HEK293 (cell line): ENCODE data around the gene RPS29.
A peak's percentile ranks its signal among the peaks of the same experiment; 100 is the strongest.

Experiments used
- EGR2 ChIP-seq: fragments of 450-650 bp; formaldehyde crosslinking; IDR thresholded peaks from 2 replicates; pipeline ENCODE4 v1.5.1; 2016; ENCODE audit warnings: low read depth, missing biosample characterization, missing genetic modification characterization
- GLIS2 ChIP-seq: fragments of 450-650 bp; formaldehyde crosslinking; IDR thresholded peaks from 2 replicates; pipeline ENCODE4 v1.5.1; 2016; ENCODE audit warnings: missing biosample characterization, missing genetic modification characterization
- HOXA7 ChIP-seq: sonication (generic); formaldehyde crosslinking; IDR thresholded peaks from 2 replicates; pipeline ENCODE4 v1.8.1; 2022; ENCODE audit warnings: missing genetic modification reagents, borderline replicate concordance
- IKZF3 ChIP-seq: fragments of 450-650 bp; IDR thresholded peaks from 2 replicates; pipeline ENCODE4 v1.5.0; 2018; ENCODE audit warnings: missing biosample characterization, mild to moderate bottlenecking, missing genetic modification characterization, moderate library complexity
- KLF16 ChIP-seq: fragments of 450-650 bp; formaldehyde crosslinking; IDR thresholded peaks from 2 replicates; pipeline ENCODE4 v1.5.1; 2017; ENCODE audit warnings: missing biosample characterization, missing genetic modification characterization
- MYNN ChIP-seq: fragments of 450-650 bp; formaldehyde crosslinking; IDR thresholded peaks from 2 replicates; pipeline ENCODE4 v1.5.1; 2016; ENCODE audit warnings: missing biosample characterization, missing genetic modification characterization, borderline replicate concordance
- OSR2 ChIP-seq: fragments of 450-650 bp; formaldehyde crosslinking; IDR thresholded peaks from 2 replicates; pipeline ENCODE4 v1.5.1; 2016; ENCODE audit warnings: missing biosample characterization, missing genetic modification characterization
- SP3 ChIP-seq: fragments of 450-650 bp; formaldehyde crosslinking; IDR thresholded peaks from 2 replicates; pipeline ENCODE4 v1.5.1; 2016; ENCODE audit warnings: missing biosample characterization, missing genetic modification characterization
- ZBTB20 ChIP-seq: fragments of 450-650 bp; formaldehyde crosslinking; IDR thresholded peaks from 2 replicates; pipeline ENCODE4 v1.5.1; 2016; ENCODE audit warnings: missing biosample characterization, missing genetic modification characterization
- ZBTB8A ChIP-seq: fragments of 450-650 bp; formaldehyde crosslinking; IDR thresholded peaks from 2 replicates; pipeline ENCODE4 v1.5.1; 2016; ENCODE audit warnings: missing biosample characterization, missing genetic modification characterization
- ZNF114 ChIP-seq: fragments of 450-650 bp; formaldehyde crosslinking; IDR thresholded peaks from 2 replicates; pipeline ENCODE4 v1.5.0; 2017; ENCODE audit warnings: missing biosample characterization, missing genetic modification characterization
- ZNF133 ChIP-seq: fragments of 450-650 bp; formaldehyde crosslinking; IDR thresholded peaks from 2 replicates; pipeline ENCODE4 v1.5.1; 2016; ENCODE audit warnings: missing biosample characterization, missing genetic modification characterization
- ZNF148 ChIP-seq: fragments of 450-650 bp; formaldehyde crosslinking; IDR thresholded peaks from 2 replicates; pipeline ENCODE4 v1.5.0; 2017; ENCODE audit warnings: missing biosample characterization, missing genetic modification characterization, borderline replicate concordance
- ZNF211 ChIP-seq: fragments of 450-650 bp; formaldehyde crosslinking; IDR thresholded peaks from 2 replicates; pipeline ENCODE4 v1.5.1; 2016; ENCODE audit warnings: low read depth, missing biosample characterization, missing genetic modification characterization
- ZNF24 ChIP-seq: fragments of 450-650 bp; formaldehyde crosslinking; IDR thresholded peaks from 2 replicates; pipeline ENCODE4 v1.5.1; 2016; ENCODE audit warnings: missing biosample characterization, missing genetic modification characterization
- ZNF248 ChIP-seq: fragments of 450-650 bp; formaldehyde crosslinking; IDR thresholded peaks from 2 replicates; pipeline ENCODE4 v1.5.1; 2017; ENCODE audit warnings: missing biosample characterization, missing genetic modification characterization
- ZNF26 ChIP-seq: fragments of 450-650 bp; formaldehyde crosslinking; IDR thresholded peaks from 2 replicates; pipeline ENCODE4 v1.5.1; 2016; ENCODE audit warnings: missing biosample characterization, missing genetic modification characterization
- ZNF404 ChIP-seq: fragments of 450-650 bp; formaldehyde crosslinking; IDR thresholded peaks from 2 replicates; pipeline ENCODE4 v1.5.1; 2017; ENCODE audit warnings: missing biosample characterization, missing genetic modification characterization
- ZNF510 ChIP-seq: fragments of 450-650 bp; formaldehyde crosslinking; IDR thresholded peaks from 2 replicates; pipeline ENCODE4 v1.5.1; 2018; ENCODE audit warnings: mild to moderate bottlenecking, missing genetic modification characterization, missing biosample characterization; ENCODE audit not compliant: insufficient replicate concordance
- ZNF514 ChIP-seq: fragments of 450-650 bp; formaldehyde crosslinking; IDR thresholded peaks from 2 replicates; pipeline ENCODE4 v1.5.1; 2016; ENCODE audit warnings: missing biosample characterization, missing genetic modification characterization
- ZNF580 ChIP-seq: fragments of 450-650 bp; formaldehyde crosslinking; IDR thresholded peaks from 2 replicates; pipeline ENCODE4 v1.5.1; 2016; ENCODE audit warnings: missing biosample characterization, missing genetic modification characterization
- ZNF707 ChIP-seq: fragments of 450-650 bp; formaldehyde crosslinking; IDR thresholded peaks from 2 replicates; pipeline ENCODE4 v1.5.1; 2016; ENCODE audit warnings: missing biosample characterization, missing genetic modification characterization
- ZNF791 ChIP-seq: fragments of 450-650 bp; formaldehyde crosslinking; IDR thresholded peaks from 2 replicates; pipeline ENCODE4 v1.5.1; 2016; ENCODE audit warnings: missing biosample characterization, missing genetic modification characterization
- ZXDB ChIP-seq: fragments of 450-650 bp; formaldehyde crosslinking; IDR thresholded peaks from 2 replicates; pipeline ENCODE4 v1.5.1; 2016; ENCODE audit warnings: missing biosample characterization, missing genetic modification characterization
- TF ChIP-seq, protein P1 (sequence below): fragments of 450-650 bp; formaldehyde crosslinking; IDR thresholded peaks from 2 replicates; pipeline ENCODE4 v1.5.1; 2016; ENCODE audit warnings: missing biosample characterization, missing genetic modification characterization
- TF ChIP-seq, protein P2 (sequence below): fragments of 450-650 bp; formaldehyde crosslinking; conservative IDR thresholded peaks from 2 replicates; pipeline ENCODE4 v1.5.1; 2016; ENCODE audit warnings: low read depth, missing biosample characterization, missing genetic modification characterization
- TF ChIP-seq, protein P3 (sequence below): fragments of 450-650 bp; formaldehyde crosslinking; IDR thresholded peaks from 2 replicates; pipeline ENCODE4 v1.5.1; 2016; ENCODE audit warnings: missing biosample characterization, missing genetic modification characterization, borderline replicate concordance

Gene RPS29

GRCh38 chr14:49633640-49634546 lies 47.7 kb upstream of the RPS29 start (continued):
- TF ChIP-seq, protein P1, sequence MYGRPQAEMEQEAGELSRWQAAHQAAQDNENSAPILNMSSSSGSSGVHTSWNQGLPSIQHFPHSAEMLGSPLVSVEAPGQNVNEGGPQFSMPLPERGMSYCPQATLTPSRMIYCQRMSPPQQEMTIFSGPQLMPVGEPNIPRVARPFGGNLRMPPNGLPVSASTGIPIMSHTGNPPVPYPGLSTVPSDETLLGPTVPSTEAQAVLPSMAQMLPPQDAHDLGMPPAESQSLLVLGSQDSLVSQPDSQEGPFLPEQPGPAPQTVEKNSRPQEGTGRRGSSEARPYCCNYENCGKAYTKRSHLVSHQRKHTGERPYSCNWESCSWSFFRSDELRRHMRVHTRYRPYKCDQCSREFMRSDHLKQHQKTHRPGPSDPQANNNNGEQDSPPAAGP (tag by site-specific recombination) = peak; percentile 57; the same call in 1 of the 2 replicates
- TF ChIP-seq ZBTB20 = peak; percentile 87
- no peak for TF ChIP-seq MYNN (tag by site-specific recombination)
- TF ChIP-seq SP3 = peak; percentile 74
- no peak for TF ChIP-seq ZNF707 (tag by site-specific recombination)
- peak; percentile 92 for TF ChIP-seq GLIS2 (tag by site-specific recombination)
- TF ChIP-seq ZNF211 = no peak
- no peak for TF ChIP-seq ZNF114 (tag by site-specific recombination)
- TF ChIP-seq ZBTB8A (tag by site-specific recombination) = peak; percentile 63
- no peak for TF ChIP-seq HOXA7 (CRISPR knock-in tag)
- TF ChIP-seq, protein P2, sequence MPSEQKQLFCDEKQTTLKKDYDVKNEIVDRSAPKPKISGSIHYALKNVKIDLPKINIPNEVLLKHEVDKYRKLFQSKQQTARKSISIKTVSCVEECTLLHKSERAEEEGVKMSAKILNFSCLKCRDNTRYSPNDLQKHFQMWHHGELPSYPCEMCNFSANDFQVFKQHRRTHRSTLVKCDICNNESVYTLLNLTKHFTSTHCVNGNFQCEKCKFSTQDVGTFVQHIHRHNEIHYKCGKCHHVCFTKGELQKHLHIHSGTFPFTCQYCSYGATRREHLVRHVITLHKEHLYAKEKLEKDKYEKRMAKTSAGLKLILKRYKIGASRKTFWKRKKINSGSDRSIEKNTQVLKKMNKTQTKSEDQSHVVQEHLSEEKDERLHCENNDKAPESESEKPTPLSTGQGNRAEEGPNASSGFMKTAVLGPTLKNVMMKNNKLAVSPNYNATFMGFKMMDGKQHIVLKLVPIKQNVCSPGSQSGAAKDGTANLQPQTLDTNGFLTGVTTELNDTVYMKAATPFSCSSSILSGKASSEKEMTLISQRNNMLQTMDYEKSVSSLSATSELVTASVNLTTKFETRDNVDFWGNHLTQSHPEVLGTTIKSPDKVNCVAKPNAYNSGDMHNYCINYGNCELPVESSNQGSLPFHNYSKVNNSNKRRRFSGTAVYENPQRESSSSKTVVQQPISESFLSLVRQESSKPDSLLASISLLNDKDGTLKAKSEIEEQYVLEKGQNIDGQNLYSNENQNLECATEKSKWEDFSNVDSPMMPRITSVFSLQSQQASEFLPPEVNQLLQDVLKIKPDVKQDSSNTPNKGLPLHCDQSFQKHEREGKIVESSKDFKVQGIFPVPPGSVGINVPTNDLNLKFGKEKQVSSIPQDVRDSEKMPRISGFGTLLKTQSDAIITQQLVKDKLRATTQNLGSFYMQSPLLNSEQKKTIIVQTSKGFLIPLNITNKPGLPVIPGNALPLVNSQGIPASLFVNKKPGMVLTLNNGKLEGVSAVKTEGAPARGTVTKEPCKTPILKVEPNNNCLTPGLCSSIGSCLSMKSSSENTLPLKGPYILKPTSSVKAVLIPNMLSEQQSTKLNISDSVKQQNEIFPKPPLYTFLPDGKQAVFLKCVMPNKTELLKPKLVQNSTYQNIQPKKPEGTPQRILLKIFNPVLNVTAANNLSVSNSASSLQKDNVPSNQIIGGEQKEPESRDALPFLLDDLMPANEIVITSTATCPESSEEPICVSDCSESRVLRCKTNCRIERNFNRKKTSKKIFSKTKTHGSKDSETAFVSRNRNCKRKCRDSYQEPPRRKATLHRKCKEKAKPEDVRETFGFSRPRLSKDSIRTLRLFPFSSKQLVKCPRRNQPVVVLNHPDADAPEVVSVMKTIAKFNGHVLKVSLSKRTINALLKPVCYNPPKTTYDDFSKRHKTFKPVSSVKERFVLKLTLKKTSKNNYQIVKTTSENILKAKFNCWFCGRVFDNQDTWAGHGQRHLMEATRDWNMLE (tag by site-specific recombination) = 0 out of 2 replicates have a peak, but pooled peaks have one; percentile 36
- TF ChIP-seq ZNF791 (tag by site-specific recombination) = no peak
- TF ChIP-seq ZNF133 = no peak
- TF ChIP-seq OSR2 (tag by site-specific recombination) = 0 out of 2 replicates have a peak, but pooled peaks have one; percentile 5
- 0 out of 2 replicates have a peak, but pooled peaks have one; percentile 5 for TF ChIP-seq IKZF3 (tag by site-specific recombination)
- TF ChIP-seq, protein P3, sequence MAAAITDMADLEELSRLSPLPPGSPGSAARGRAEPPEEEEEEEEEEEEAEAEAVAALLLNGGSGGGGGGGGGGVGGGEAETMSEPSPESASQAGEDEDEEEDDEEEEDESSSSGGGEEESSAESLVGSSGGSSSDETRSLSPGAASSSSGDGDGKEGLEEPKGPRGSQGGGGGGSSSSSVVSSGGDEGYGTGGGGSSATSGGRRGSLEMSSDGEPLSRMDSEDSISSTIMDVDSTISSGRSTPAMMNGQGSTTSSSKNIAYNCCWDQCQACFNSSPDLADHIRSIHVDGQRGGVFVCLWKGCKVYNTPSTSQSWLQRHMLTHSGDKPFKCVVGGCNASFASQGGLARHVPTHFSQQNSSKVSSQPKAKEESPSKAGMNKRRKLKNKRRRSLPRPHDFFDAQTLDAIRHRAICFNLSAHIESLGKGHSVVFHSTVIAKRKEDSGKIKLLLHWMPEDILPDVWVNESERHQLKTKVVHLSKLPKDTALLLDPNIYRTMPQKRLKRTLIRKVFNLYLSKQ (tag by site-specific recombination) = no peak
- no peak; the same call in none of the 2 replicates for TF ChIP-seq EGR2 (tag by site-specific recombination)
- no peak for TF ChIP-seq ZNF514 (tag by site-specific recombination)
- no peak for TF ChIP-seq ZNF148 (tag by site-specific recombination)
- no peak for TF ChIP-seq ZNF404
- TF ChIP-seq ZNF24 (tag by site-specific recombination) = peak; percentile 68; the same call in 1 of the 2 replicates
- no peak for TF ChIP-seq ZNF26
- TF ChIP-seq ZNF580 (tag by site-specific recombination) = peak; percentile 75
- no peak for TF ChIP-seq ZNF510 (tag by site-specific recombination)
- no peak for TF ChIP-seq ZNF248
- TF ChIP-seq KLF16 (tag by site-specific recombination) = no peak; the same call in 1 of the 2 replicates
- peak; percentile 81 for TF ChIP-seq ZXDB (tag by site-specific recombination)
